HEK293T (cell line): ENCODE results near the gene ZNF789.

Source experiments
- ARNT ChIP-seq: fragments of 450-650 bp; IDR thresholded peaks from 2 replicates; pipeline ENCODE4 v1.6.1; 2017; ENCODE audit warnings: mild to moderate bottlenecking
- FOXM1 ChIP-seq: fragments of 450-650 bp; IDR thresholded peaks from 2 replicates; pipeline ENCODE4 v1.6.1; 2017; ENCODE audit warnings: mild to moderate bottlenecking, borderline replicate concordance
- NFRKB ChIP-seq: fragments of 450-650 bp; IDR thresholded peaks from 2 replicates; pipeline ENCODE4 v1.6.1; 2016; ENCODE audit warnings: mild to moderate bottlenecking, moderate library complexity
- PKNOX1 ChIP-seq: fragments of 450-650 bp; IDR thresholded peaks from 2 replicates; pipeline ENCODE4 v1.6.1; 2016

- TF ChIP-seq FOXM1 (no peak), PKNOX1 (no peak), NFRKB (no peak), ARNT (no peak)
Observed at GRCh38 chr7:99535667-99536066, 63.0 kb downstream of the ZNF789 start.
